T-helper 2 cell treated with Interferon-gamma antibody and Interleukin-4, amounts not matched to agents 100 ng/mL and 5 ng/mL, for 36 hours (primary cell): ENCODE results near the gene ZFY. TPM values are rescaled to one million over a fixed set of nuclear protein-coding genes. Genes with fewer than 3 reads are reported as not detected.

ENCODE experiments used
- total RNA-seq: library from RNA; stranded (reverse); gene quantifications from 2 replicates; pipeline ENCODE4 v1.2.3, GENCODE V29; 2022

The ZFY gene
- total RNA-seq, 1 donor from 2014 or later, result 23.8 TPM

Other genes starting within 250 kb of the ZFY start
- not detected in 2 replicates for gene SRY, start 147.7 kb upstream of the ZFY start, total RNA-seq
- 321 and 329 TPM in 2 replicates for gene RPS4Y1, start 93.8 kb upstream of the ZFY start, total RNA-seq